ENCODE results near the gene PNMA5. TPM values are rescaled to one million over a fixed set of nuclear protein-coding genes. Genes with fewer than 3 reads are reported as not detected.

Gene PNMA5
- total RNA-seq, 1 donor = not detected

GRCh38 chrX:152949114-152949513 lies 44.8 kb downstream of the PNMA5 start:
- no peak for DNase-seq (ENCODE audit: insufficient read length, low spot score, missing footprints)
- no peak overlapping the region for H2AFZ ChIP-seq (ENCODE audit: low read length)
- H3K36me3 ChIP-seq (ENCODE audit: insufficient read depth, low read length) = no peaks in the 10 kb centered on the region
- no peaks in the 10 kb centered on the region for H3K79me2 ChIP-seq (ENCODE audit: insufficient read depth, low read length)
- no peaks in the 10 kb centered on the region for H3K27me3 ChIP-seq (ENCODE audit: insufficient read depth, low read length)
- no peak overlapping the region for H3K4me2 ChIP-seq (ENCODE audit: insufficient read depth, low read length)
- TF ChIP-seq CTCF (IDR thresholded peaks at IDR 0.05; ENCODE audit: extremely low read depth, low read depth, low read length) = no peak
- H4K20me1 ChIP-seq (ENCODE audit: insufficient read depth, low read length) = no peaks in the 10 kb centered on the region
- no peak overlapping the region for H3K4me3 ChIP-seq (ENCODE audit: insufficient read depth, low read length)
- no peaks in the 10 kb centered on the region for H3K4me1 ChIP-seq (ENCODE audit: insufficient read depth, low read length)
- no peaks in the 10 kb centered on the region for H3K9me3 ChIP-seq (ENCODE audit: low read depth, low read length)
- H3K27ac ChIP-seq (ENCODE audit: low read depth, low read length) = no peak overlapping the region

- Histone ChIP-seq H3K4me3 (ENCODE audit: insufficient read depth, low read length) (no peak overlapping the region), H3K27ac (ENCODE audit: low read depth, low read length) (no peak overlapping the region), H2AFZ (ENCODE audit: low read length) (no peak overlapping the region), H3K36me3 (ENCODE audit: insufficient read depth, low read length) (no peaks in the 10 kb centered on the region), H4K20me1 (ENCODE audit: insufficient read depth, low read length) (no peaks in the 10 kb centered on the region), H3K9me3 (ENCODE audit: low read depth, low read length) (no peaks in the 10 kb centered on the region), H3K4me1 (ENCODE audit: insufficient read depth, low read length) (no peaks in the 10 kb centered on the region), H3K4me2 (ENCODE audit: insufficient read depth, low read length) (no peak overlapping the region), H3K27me3 (ENCODE audit: insufficient read depth, low read length) (no peaks in the 10 kb centered on the region), H3K79me2 (ENCODE audit: insufficient read depth, low read length) (no peaks in the 10 kb centered on the region)
- no peak for DNase-seq (ENCODE audit: insufficient read length, low spot score, missing footprints)
- no peak for TF ChIP-seq CTCF (IDR thresholded peaks at IDR 0.05; ENCODE audit: extremely low read depth, low read depth, low read length)
These were observed 47.2 kb downstream of the PNMA5 start for GRCh38 chrX:152946681-152947080.

- no peak overlapping the region for H3K27ac ChIP-seq (ENCODE audit: low read depth, low read length)
These were observed 48.6 kb downstream of the PNMA5 start for GRCh38 chrX:152945021-152945979.

More at GRCh38 chrX:152945021-152945979, 48.6 kb downstream of the PNMA5 start:
- TF ChIP-seq CTCF (IDR thresholded peaks at IDR 0.05; ENCODE audit: extremely low read depth, low read depth, low read length) = no peak
- Histone ChIP-seq H2AFZ (ENCODE audit: low read length) (no peak overlapping the region), H3K36me3 (ENCODE audit: insufficient read depth, low read length) (no peaks in the 10 kb centered on the region), H3K79me2 (ENCODE audit: insufficient read depth, low read length) (no peaks in the 10 kb centered on the region), H3K4me2 (ENCODE audit: insufficient read depth, low read length) (no peak overlapping the region), H3K9me3 (ENCODE audit: low read depth, low read length) (no peaks in the 10 kb centered on the region), H3K27me3 (ENCODE audit: insufficient read depth, low read length) (no peaks in the 10 kb centered on the region), H3K4me1 (ENCODE audit: insufficient read depth, low read length) (no peaks in the 10 kb centered on the region), H3K4me3 (ENCODE audit: insufficient read depth, low read length) (no peak overlapping the region), H4K20me1 (ENCODE audit: insufficient read depth, low read length) (no peaks in the 10 kb centered on the region)
- DNase-seq (ENCODE audit: insufficient read length, low spot score, missing footprints) = no peak
